Left ventricle myocardium inferior (tissue), 1 donor: ENCODE measurements around the gene EDNRB. TPM values are rescaled to one million over a fixed set of nuclear protein-coding genes. Genes with fewer than 3 reads are reported as not detected.

Source experiments
- DNase-seq: peaks from one replicate; pipeline ENCODE4 v3.0.0-alpha.2; 2020
- H3K27ac ChIP-seq: fragments of 200-600 bp; replicated peaks from 2 replicates; pipeline ENCODE4 v1.8.0; 2021
- H3K27me3 ChIP-seq: fragments of 200-600 bp; 2 replicates; pipeline ENCODE4 v1.8.0; 2021; ENCODE audit warnings: low read depth
- H3K36me3 ChIP-seq: fragments of 200-600 bp; 2 replicates; pipeline ENCODE4 v1.8.0; 2021
- H3K4me1 ChIP-seq: fragments of 200-600 bp; 2 replicates; pipeline ENCODE4 v1.8.0; 2021
- H3K4me3 ChIP-seq: fragments of 200-600 bp; 2 replicates; pipeline ENCODE4 v1.8.0; 2021; ENCODE audit warnings: mild to moderate bottlenecking, moderate library complexity
- H3K9me3 ChIP-seq: fragments of 200-600 bp; replicated peaks from 2 replicates; pipeline ENCODE4 v1.8.0; 2021
- intact Hi-C: fragments of 100-400 bp; cut with micrococcal nuclease; formaldehyde crosslinking; loops from one replicate; pipeline ENCODE4 v1.11.0; 2022
- total RNA-seq: library from RNA; stranded (reverse); fragmentation: NEBNext Ultra II Directional; extraction: Animal tissue kit (Norgen Biotek cat#: 25700); gene quantifications from one replicate; pipeline ENCODE4 v1.2.1, GENCODE V29; 2021
- TF ChIP-seq, protein P1 (sequence below): fragments of 200-600 bp; IDR thresholded peaks from 2 replicates; pipeline ENCODE4 v1.8.0; 2021; ENCODE audit warnings: antibody characterized with exemption, mild to moderate bottlenecking, borderline replicate concordance
- donor health status: DM: no; HTN: yes; CAD: no; lungs with severe emphysema.

The EDNRB gene
- total RNA-seq, 1 donor from 2014 or later: 25.6 TPM

DNA sequence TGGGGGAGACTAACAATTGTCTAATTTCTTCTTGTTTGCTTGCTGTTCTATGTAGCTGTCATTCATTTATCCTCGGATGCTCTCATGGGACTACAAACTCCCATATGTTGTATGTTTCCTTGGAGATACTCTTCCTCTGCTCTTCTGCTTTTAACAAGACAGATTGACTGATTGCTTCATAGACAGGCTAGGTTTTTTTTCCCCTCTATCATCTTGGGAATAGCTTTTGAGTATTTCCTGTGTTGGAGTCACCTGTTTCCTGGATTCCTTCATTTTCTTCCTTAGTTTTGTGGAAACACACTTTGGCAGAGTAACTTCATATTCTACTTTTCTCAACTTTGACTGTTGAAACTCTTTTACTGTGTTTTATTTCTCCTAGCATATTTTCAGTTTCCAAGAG is 27.6 kb downstream of the EDNRB start:
- TF ChIP-seq, protein P1, sequence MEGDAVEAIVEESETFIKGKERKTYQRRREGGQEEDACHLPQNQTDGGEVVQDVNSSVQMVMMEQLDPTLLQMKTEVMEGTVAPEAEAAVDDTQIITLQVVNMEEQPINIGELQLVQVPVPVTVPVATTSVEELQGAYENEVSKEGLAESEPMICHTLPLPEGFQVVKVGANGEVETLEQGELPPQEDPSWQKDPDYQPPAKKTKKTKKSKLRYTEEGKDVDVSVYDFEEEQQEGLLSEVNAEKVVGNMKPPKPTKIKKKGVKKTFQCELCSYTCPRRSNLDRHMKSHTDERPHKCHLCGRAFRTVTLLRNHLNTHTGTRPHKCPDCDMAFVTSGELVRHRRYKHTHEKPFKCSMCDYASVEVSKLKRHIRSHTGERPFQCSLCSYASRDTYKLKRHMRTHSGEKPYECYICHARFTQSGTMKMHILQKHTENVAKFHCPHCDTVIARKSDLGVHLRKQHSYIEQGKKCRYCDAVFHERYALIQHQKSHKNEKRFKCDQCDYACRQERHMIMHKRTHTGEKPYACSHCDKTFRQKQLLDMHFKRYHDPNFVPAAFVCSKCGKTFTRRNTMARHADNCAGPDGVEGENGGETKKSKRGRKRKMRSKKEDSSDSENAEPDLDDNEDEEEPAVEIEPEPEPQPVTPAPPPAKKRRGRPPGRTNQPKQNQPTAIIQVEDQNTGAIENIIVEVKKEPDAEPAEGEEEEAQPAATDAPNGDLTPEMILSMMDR: no peak
- Histone ChIP-seq H3K4me1 (peaks cover 24% of the 10 kb centered on the region), H3K27me3 (no peaks in the 10 kb centered on the region), H3K36me3 (no peaks in the 10 kb centered on the region), H3K27ac (no peak overlapping the region), H3K9me3 (no peaks in the 10 kb centered on the region), H3K4me3 (no peak overlapping the region)
- intact Hi-C loops: no loop called here
- DNase-seq: no peak

DNA sequence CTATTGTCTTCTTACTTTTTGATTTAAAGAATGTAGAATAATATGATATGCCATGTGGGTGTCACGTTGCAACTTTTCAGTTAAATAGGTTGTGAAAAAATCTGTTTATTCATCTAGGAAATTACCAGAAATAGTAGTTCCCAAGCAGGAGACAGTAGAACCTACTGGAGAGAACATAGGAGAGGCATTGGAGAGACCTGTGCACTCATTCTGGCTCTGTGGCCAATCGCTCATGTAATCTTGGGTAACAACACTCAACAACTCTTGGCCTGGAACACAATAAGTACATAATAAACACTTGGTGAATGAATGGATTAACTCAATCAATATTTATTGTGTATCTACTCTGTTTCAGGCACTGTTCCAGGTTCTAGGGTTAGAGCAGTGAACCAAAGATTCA is 35.3 kb downstream of the EDNRB start:
- H3K4me3 ChIP-seq: no peak overlapping the region
- no peaks in the 10 kb centered on the region for H3K36me3 ChIP-seq
- H3K27me3 ChIP-seq: no peaks in the 10 kb centered on the region
- TF ChIP-seq, protein P1: no peak
- no peaks in the 10 kb centered on the region for H3K4me1 ChIP-seq
- no peak overlapping the region for H3K27ac ChIP-seq
- intact Hi-C loops: no loop called here
- no peaks in the 10 kb centered on the region for H3K9me3 ChIP-seq
- DNase-seq: no peak

DNA sequence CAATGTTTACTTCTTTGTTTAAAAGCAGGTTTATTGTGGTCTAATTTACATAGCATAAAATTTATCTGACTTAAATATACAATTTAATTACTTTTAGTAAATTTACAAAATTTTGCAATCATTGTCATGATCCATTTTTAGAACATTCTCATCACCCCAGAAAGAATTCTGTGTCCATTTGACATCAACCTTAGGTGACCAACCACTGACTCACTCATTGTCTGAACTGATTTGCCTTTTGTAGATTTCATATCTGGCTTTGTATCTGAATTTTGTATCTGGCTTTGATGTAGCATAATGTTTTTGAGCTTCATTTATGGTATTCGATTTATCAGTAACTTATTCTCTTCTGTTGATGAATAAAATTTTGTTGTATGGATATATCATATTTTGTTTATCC is 40.4 kb downstream of the EDNRB start:
- H3K27me3 ChIP-seq: no peaks in the 10 kb centered on the region
- H3K4me3 ChIP-seq: no peak overlapping the region
- H3K9me3 ChIP-seq: no peaks in the 10 kb centered on the region
- no peaks in the 10 kb centered on the region for H3K4me1 ChIP-seq
- H3K36me3 ChIP-seq: no peaks in the 10 kb centered on the region
- no peak overlapping the region for H3K27ac ChIP-seq
- no peak for DNase-seq
- intact Hi-C loops: no loop called here
- TF ChIP-seq, protein P1: no peak

DNA sequence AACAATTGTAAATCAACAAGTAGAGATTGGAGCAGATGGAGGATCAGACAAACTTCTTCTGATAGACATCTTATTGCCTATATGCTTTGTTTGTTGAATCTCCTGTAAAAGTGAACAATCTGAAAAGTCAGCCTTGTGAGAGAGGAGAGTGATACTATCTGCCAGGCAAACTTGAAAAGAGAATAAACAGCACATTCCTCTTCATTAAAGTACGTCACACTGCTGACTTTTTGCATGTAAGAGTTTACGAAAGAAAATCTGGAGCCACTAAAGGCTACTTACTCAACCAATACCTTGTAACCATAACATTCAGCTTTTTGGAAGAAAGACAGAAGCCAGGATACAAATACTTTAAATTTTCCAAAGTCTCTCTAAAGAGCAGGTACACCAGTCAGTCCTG is 42.5 kb downstream of the EDNRB start:
- no peaks in the 10 kb centered on the region for H3K4me1 ChIP-seq
- H3K27me3 ChIP-seq: no peaks in the 10 kb centered on the region
- intact Hi-C loops: no loop called here
- TF ChIP-seq, protein P1: no peak
- no peak for DNase-seq
- H3K36me3 ChIP-seq: no peaks in the 10 kb centered on the region
- no peaks in the 10 kb centered on the region for H3K9me3 ChIP-seq
- no peak overlapping the region for H3K4me3 ChIP-seq
- no peak overlapping the region for H3K27ac ChIP-seq

DNA sequence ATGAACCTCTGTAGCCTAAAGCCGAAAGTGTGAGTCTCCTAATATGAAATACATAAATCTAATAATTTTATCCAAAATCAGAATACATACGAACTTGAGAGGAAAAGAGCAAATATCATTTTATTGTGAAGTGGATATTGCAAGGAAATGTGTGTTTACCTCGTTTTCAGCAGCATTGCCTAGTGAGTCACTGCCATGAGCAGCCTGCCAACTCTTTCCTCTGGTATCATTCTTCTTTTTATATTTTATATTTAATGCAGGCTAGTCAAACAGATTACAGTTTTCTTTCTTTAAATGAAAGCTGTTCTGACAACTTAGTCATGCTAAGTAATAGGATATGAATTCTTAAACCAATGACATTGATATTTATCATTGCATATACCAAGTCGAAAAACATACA is 44.2 kb downstream of the EDNRB start:
- DNase-seq: no peak
- Histone ChIP-seq H3K4me3 (no peak overlapping the region), H3K27ac (no peak overlapping the region), H3K4me1 (no peaks in the 10 kb centered on the region), H3K36me3 (no peaks in the 10 kb centered on the region), H3K27me3 (no peaks in the 10 kb centered on the region), H3K9me3 (no peaks in the 10 kb centered on the region)
- intact Hi-C loops: no loop called here
- TF ChIP-seq, protein P1: no peak

DNA sequence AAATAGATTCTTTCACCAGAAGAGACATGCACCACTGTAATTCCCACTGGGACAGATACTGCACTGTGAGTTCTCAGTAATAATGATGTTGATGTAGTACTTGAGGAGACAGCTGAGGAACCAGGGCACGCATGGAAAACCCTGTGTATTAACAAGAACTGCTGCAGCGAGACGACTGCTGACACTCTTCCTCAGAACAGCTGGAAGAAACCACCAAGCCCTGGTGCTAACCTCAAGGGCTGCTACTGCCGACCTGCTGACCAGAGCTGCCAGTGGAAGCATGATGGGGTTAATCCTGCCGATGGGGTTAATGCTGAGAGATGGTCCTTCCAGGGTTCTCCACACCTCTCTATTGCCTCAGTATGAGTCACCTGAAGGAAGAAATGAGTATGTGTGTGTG is 45.6 kb downstream of the EDNRB start:
- Histone ChIP-seq H3K27ac (no peak overlapping the region), H3K4me1 (no peaks in the 10 kb centered on the region), H3K36me3 (no peaks in the 10 kb centered on the region), H3K4me3 (no peak overlapping the region), H3K27me3 (no peaks in the 10 kb centered on the region), H3K9me3 (peaks cover 13% of the 10 kb centered on the region)
- no peak for DNase-seq
- TF ChIP-seq, protein P1: no peak
- intact Hi-C loops: no loop called here
